ENCODE data around the gene B4GALT6. TPM values are rescaled to one million over a fixed set of nuclear protein-coding genes. Genes with fewer than 3 reads are reported as not detected.

Gene B4GALT6
- total and polyA plus RNA-seq, 2 of the 8 experiments (the other 6 are each of a cell fraction or from before 2014, with no cell fraction given) = 6.3 to 41.5 TPM

- no peak for TF ChIP-seq CHD7 (IDR thresholded peaks at IDR 0.05; ENCODE audit: insufficient replicate concordance, low read length)
- no peak for TF ChIP-seq E2F6 (IDR thresholded peaks at IDR 0.05)
These were observed 110.0 kb downstream of the B4GALT6 start (continued) for GRCh38 chr18:31574359-31574758.

Data from H1 (cell line).